HG03045 (cell line): ENCODE data around the gene CDX1.
A peak's percentile ranks its signal among the peaks of the same experiment; 100 is the strongest.

Source experiments
- ATAC-seq: cut with Tn5 transposase; IDR thresholded peaks from one replicate; pipeline ENCODE4 v1.9.1; 2021; ENCODE audit warnings: mild to moderate bottlenecking, moderate library complexity; ENCODE audit not compliant: unreplicated experiment

CDX1 gene

GRCh38 chr5:150203832-150204589 lies 37.4 kb downstream of the CDX1 start:
- ATAC-seq, result no peak

- no peak for ATAC-seq
Observed at GRCh38 chr5:150204590-150204960, 38.0 kb downstream of the CDX1 start.

- no peak for ATAC-seq
Observed at GRCh38 chr5:150206098-150206778, 39.7 kb downstream of the CDX1 start.

- no peak for ATAC-seq
Observed at GRCh38 chr5:150206779-150207115, 40.2 kb downstream of the CDX1 start.

- no peak for ATAC-seq
Observed at GRCh38 chr5:150208187-150209098, 41.9 kb downstream of the CDX1 start.

GRCh38 chr5:150209099-150209635 lies 42.6 kb downstream of the CDX1 start:
- ATAC-seq, result no peak

- no peak for ATAC-seq
Observed at GRCh38 chr5:150210644-150211043, 44.1 kb downstream of the CDX1 start.

GRCh38 chr5:150211156-150212030 lies 44.8 kb downstream of the CDX1 start:
- no peak for ATAC-seq

- ATAC-seq, result no peak
Observed at GRCh38 chr5:150213530-150213929, 47.0 kb downstream of the CDX1 start.

GRCh38 chr5:150214289-150214688 lies 47.7 kb downstream of the CDX1 start:
- ATAC-seq, result no peak

- no peak for ATAC-seq
Observed at GRCh38 chr5:150215979-150216944, 49.7 kb downstream of the CDX1 start.

GRCh38 chr5:150217038-150217437 lies 50.5 kb downstream of the CDX1 start:
- no peak for ATAC-seq

GRCh38 chr5:150217873-150218692 lies 51.5 kb downstream of the CDX1 start:
- peak; percentile 77 for ATAC-seq

- no peak for ATAC-seq
Observed at GRCh38 chr5:150218693-150219035, 52.1 kb downstream of the CDX1 start.

- ATAC-seq, result no peak
Observed at GRCh38 chr5:150219142-150219541, 52.6 kb downstream of the CDX1 start.

- ATAC-seq, result no peak
Observed at GRCh38 chr5:150219861-150220260, 53.3 kb downstream of the CDX1 start.

GRCh38 chr5:150221471-150221870 lies 54.9 kb downstream of the CDX1 start:
- no peak for ATAC-seq

- no peak for ATAC-seq
Observed at GRCh38 chr5:150222906-150223305, 56.3 kb downstream of the CDX1 start.
